K562 (cell line): ENCODE data around the gene CYTH1. TPM values are rescaled to one million over a fixed set of nuclear protein-coding genes. Genes with fewer than 3 reads are reported as not detected.

ENCODE experiments used
- ATAC-seq: fragments of 200-7000 bp; cut with Tn5 transposase; 3 replicates; pipeline ENCODE4 v1.9.1; 2020; ENCODE audit warnings: moderate library complexity
- BruUV-seq: library from RNA; stranded (reverse); fragments of 400-500 nt; replicated peaks from 2 replicates; lab custom pipeline; 2021; lab: Mats Ljungman, UMichigan
- CTCF ChIA-PET: fragments of 300-600 bp; formaldehyde crosslinking; extraction: SDS; loops from one replicate; lab custom pipeline; 2021; ENCODE audit warnings: low intra/inter-chr PET ratio; lab: Yijun Ruan, JAX
- POLR2A ChIA-PET: fragments of 300-600, 350-650 bp; sonication (Branson Sonifier 250); formaldehyde crosslinking; extraction: SDS; loops from one replicate; lab custom pipeline; 2021; ENCODE audit warnings: antibody characterized with exemption, inconsistent platforms; lab: Yijun Ruan, JAX
- DNase-seq, 4 experiments: peaks; one replicate each; pipeline versions ENCODE4 v3.0.0 to v3.0.0-alpha.2; 2011 to 2018; ENCODE audit warnings: low spot score in 3 of 4, mixed read lengths in 3 of 4; ENCODE audit errors: extremely low read depth in 1 of 4
- FAIRE-seq: peaks from 2 replicates; lab custom pipeline; 2011; peaks lifted over from hg19 to GRCh38; lab: Jason Lieb, UNC
- H2AFZ ChIP-seq: 2 replicates; pipeline ENCODE4 v1.6.0; 2011; ENCODE audit warnings: low read depth, low read length, control low read depth, inconsistent platforms
- H3K27ac ChIP-seq: fragments of 200-600 bp; 3 replicates; pipeline ENCODE4 v1.8.0; 2011; ENCODE audit warnings: low read depth, mild to moderate bottlenecking, control low read depth, inconsistent platforms, low read length, moderate library complexity, mixed read lengths; ENCODE audit errors: extremely low read depth
- H3K27me3 ChIP-seq, 2 experiments: fragments of 300-600 bp in 1 of 2; 2 replicates in 1 of 2; 3 replicates in 1 of 2; pipeline versions ENCODE4 v1.6.0 to v1.8.0; 2011; ENCODE audit warnings: inconsistent platforms in 2 of 2, low read length in 2 of 2, mild to moderate bottlenecking in 1 of 2, mixed read lengths in 1 of 2, moderate library complexity in 1 of 2; ENCODE audit not compliant: control insufficient read depth in 2 of 2, insufficient read depth in 2 of 2
- H3K36me3 ChIP-seq: fragments of 300-600 bp; 3 replicates; pipeline ENCODE4 v1.8.0; 2011; ENCODE audit warnings: mild to moderate bottlenecking, low read length, inconsistent platforms; ENCODE audit not compliant: control insufficient read depth, insufficient read depth
- H3K4me1 ChIP-seq, 2 experiments: fragments of 200-600 bp in 1 of 2; replicated peaks in 1 of 2; 2 replicates in 1 of 2; 3 replicates in 1 of 2; pipeline versions ENCODE4 v1.5.1 to v1.8.0; 2011; ENCODE audit warnings: inconsistent platforms in 2 of 2, low read length in 2 of 2, mild to moderate bottlenecking in 1 of 2, mixed read lengths in 1 of 2, moderate library complexity in 1 of 2; ENCODE audit not compliant: control insufficient read depth in 2 of 2, insufficient read depth in 2 of 2
- H3K4me2 ChIP-seq: 2 replicates; pipeline ENCODE4 v1.6.1; 2011; ENCODE audit warnings: low read length, control low read depth, inconsistent platforms, mixed read lengths; ENCODE audit not compliant: insufficient read depth
- H3K4me3 ChIP-seq: fragments of 200-600 bp; sonication (generic), shearing (Covaris generic); 2 replicates; pipeline ENCODE4 v1.5.1; 2016; ENCODE audit warnings: control low read depth, inconsistent platforms
- H3K79me2 ChIP-seq: fragments of 200-600 bp; 3 replicates; pipeline ENCODE4 v1.8.0; 2011; ENCODE audit warnings: low read length, inconsistent platforms; ENCODE audit not compliant: control insufficient read depth, insufficient read depth
- H3K9ac ChIP-seq, 2 experiments: 2 replicates each; pipeline versions ENCODE4 v1.6.0 to v1.6.1; 2011; ENCODE audit warnings: low read depth in 2 of 2, low read length in 2 of 2, control low read depth in 1 of 2, inconsistent platforms in 1 of 2, mild to moderate bottlenecking in 1 of 2, mixed read lengths in 1 of 2; ENCODE audit not compliant: insufficient read depth in 1 of 2
- H3K9me1 ChIP-seq: one replicate; pipeline ENCODE4 v1.6.0; 2011; ENCODE audit warnings: inconsistent platforms, mild to moderate bottlenecking, low read length, moderate library complexity; ENCODE audit not compliant: control insufficient read depth, insufficient read depth
- H3K9me3 ChIP-seq: replicated peaks from 2 replicates; pipeline ENCODE4 v1.5.1; 2011; ENCODE audit warnings: low read depth, low read length, inconsistent platforms; ENCODE audit not compliant: control insufficient read depth, insufficient read depth
- H4K20me1 ChIP-seq: replicated peaks from 2 replicates; pipeline ENCODE4 v1.6.1; 2011; ENCODE audit warnings: low read length, inconsistent platforms, mixed read lengths; ENCODE audit not compliant: control insufficient read depth, insufficient read depth
- BACH1 ChIP-seq: fragments of 200-800 bp; sonication (Bioruptor generic); IDR thresholded peaks from 2 replicates; pipeline ENCODE4 v1.6.1; 2016; ENCODE audit warnings: missing genetic modification characterization, missing compliant biosample characterization
- C11orf30 ChIP-seq: fragments of 450-650 bp; IDR thresholded peaks from 2 replicates; pipeline ENCODE4 v1.6.1; 2016; ENCODE audit warnings: low read depth, mild to moderate bottlenecking
- HMGN3 ChIP-seq: IDR thresholded peaks from 2 replicates; pipeline ENCODE4 v1.6.1; 2011; ENCODE audit warnings: borderline replicate concordance, low read depth, mild to moderate bottlenecking, mixed read lengths, low read length; ENCODE audit not compliant: insufficient read length; ENCODE audit errors: extremely low read depth
- POLR2B ChIP-seq: fragments of 450-650 bp; IDR thresholded peaks from 2 replicates; pipeline ENCODE4 v1.6.1; 2018; ENCODE audit warnings: low read depth; ENCODE audit not compliant: partially characterized antibody
- TBP ChIP-seq: optimal IDR thresholded peaks from 2 replicates; pipeline ENCODE3; 2011; ENCODE audit warnings: low read depth, low read length, improper control_type of control experiment
- TCF3 ChIP-seq: sonication (generic); formaldehyde crosslinking; IDR thresholded peaks from 2 replicates; pipeline ENCODE4 v1.4.0; 2020; ENCODE audit warnings: mild to moderate bottlenecking, missing genetic modification reagents
- ZNF121 ChIP-seq: sonication (generic); formaldehyde crosslinking; conservative IDR thresholded peaks from 2 replicates; pipeline ENCODE4 v1.8.0; 2022; ENCODE audit warnings: missing genetic modification reagents
- WGBS: fragments of 100-300 bp; shearing (Covaris generic); methylation state at CpG from one replicate; pipeline ENCODE4 v1.1.6; 2016; ENCODE audit warnings: low coverage, mixed read lengths; ENCODE audit not compliant: insufficient coverage; ENCODE audit errors: missing lambda C conversion rate; 5-methylcytosine and 5-hydroxymethylcytosine counted together
- in situ Hi-C: fragments of 300-500 bp; cut with MboI; formaldehyde crosslinking; loops from 4 replicates; pipeline ENCODE4 v1.15.0; 2018; ENCODE audit warnings: inconsistent platforms, mixed read lengths
- intact Hi-C: fragments of 100-400 bp; cut with micrococcal nuclease; formaldehyde crosslinking; loops from 2 replicates; pipeline ENCODE4 v1.14.2; 2022
- polyA plus RNA-seq, 8 experiments: library from polyadenylated mRNA; depleted of rRNA in 4 of 8; stranded (reverse) in 5 of 8; unstranded in 3 of 8; fragments of >200 nt; fragmentation: Nextera tagmentation in 2 of 8; fragmentation: Illumina TruSeq in 1 of 8; extraction: Ambion mirVana in 2 of 8; extraction: Trizol in 1 of 8; gene quantifications; 2 replicates each; pipeline versions ENCODE4 v1.2.1 to v1.2.3, GENCODE V29; 2011 to 2014; ENCODE audit warnings: inconsistent platforms in 1 of 8, missing spikeins in 1 of 8
- total RNA-seq, 7 experiments: library from RNA; depleted of rRNA in 6 of 7; stranded (reverse); fragments of >200 nt in 6 of 7; fragmentation: Illumina TruSeq in 2 of 7; extraction: Trizol in 2 of 7; gene quantifications; 2 replicates each; pipeline versions ENCODE4 v1.2.1 to v1.2.3, GENCODE V29; 2011 to 2021; ENCODE audit warnings: low replicate concordance in 1 of 7
- TF ChIP-seq, protein P1 (sequence below): sonication (generic); formaldehyde crosslinking; IDR thresholded peaks from 2 replicates; pipeline ENCODE4 v1.8.1; 2023; ENCODE audit warnings: missing genetic modification reagents, mild to moderate bottlenecking, borderline replicate concordance
- TF ChIP-seq, protein P2 (sequence below): fragments of 450-650 bp; IDR thresholded peaks from 2 replicates; pipeline ENCODE4 v1.6.1; 2014; ENCODE audit warnings: low read depth, mild to moderate bottlenecking, moderate library complexity, borderline replicate concordance

Gene CYTH1
- total and polyA plus RNA-seq, 9 of the 15 experiments (the other 6 are each of a cell fraction or from before 2014, with no cell fraction given): 0.52 to 27.7 (median 16.8) TPM

DNA sequence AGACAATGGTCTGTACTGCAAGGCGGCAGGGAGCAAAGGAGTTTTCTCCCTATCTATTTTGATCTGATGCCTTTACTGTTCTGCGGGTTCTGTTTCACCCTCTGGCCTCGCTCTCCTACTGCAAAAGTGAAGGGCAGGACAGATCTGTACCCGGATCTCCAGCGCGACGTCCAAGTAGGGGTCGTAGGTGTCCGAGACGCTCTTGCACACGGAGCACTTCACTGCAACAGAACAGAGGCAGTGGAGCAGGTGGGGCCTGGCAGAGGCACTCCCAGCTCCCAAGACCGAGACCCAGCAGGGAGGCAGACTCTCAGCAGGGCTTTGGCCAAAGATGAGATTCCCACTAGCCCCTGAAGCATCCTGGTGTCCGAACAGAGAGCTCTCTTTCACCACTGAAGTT is 38.8 kb upstream of the CYTH1 start (continued):
- TF ChIP-seq, protein P1, sequence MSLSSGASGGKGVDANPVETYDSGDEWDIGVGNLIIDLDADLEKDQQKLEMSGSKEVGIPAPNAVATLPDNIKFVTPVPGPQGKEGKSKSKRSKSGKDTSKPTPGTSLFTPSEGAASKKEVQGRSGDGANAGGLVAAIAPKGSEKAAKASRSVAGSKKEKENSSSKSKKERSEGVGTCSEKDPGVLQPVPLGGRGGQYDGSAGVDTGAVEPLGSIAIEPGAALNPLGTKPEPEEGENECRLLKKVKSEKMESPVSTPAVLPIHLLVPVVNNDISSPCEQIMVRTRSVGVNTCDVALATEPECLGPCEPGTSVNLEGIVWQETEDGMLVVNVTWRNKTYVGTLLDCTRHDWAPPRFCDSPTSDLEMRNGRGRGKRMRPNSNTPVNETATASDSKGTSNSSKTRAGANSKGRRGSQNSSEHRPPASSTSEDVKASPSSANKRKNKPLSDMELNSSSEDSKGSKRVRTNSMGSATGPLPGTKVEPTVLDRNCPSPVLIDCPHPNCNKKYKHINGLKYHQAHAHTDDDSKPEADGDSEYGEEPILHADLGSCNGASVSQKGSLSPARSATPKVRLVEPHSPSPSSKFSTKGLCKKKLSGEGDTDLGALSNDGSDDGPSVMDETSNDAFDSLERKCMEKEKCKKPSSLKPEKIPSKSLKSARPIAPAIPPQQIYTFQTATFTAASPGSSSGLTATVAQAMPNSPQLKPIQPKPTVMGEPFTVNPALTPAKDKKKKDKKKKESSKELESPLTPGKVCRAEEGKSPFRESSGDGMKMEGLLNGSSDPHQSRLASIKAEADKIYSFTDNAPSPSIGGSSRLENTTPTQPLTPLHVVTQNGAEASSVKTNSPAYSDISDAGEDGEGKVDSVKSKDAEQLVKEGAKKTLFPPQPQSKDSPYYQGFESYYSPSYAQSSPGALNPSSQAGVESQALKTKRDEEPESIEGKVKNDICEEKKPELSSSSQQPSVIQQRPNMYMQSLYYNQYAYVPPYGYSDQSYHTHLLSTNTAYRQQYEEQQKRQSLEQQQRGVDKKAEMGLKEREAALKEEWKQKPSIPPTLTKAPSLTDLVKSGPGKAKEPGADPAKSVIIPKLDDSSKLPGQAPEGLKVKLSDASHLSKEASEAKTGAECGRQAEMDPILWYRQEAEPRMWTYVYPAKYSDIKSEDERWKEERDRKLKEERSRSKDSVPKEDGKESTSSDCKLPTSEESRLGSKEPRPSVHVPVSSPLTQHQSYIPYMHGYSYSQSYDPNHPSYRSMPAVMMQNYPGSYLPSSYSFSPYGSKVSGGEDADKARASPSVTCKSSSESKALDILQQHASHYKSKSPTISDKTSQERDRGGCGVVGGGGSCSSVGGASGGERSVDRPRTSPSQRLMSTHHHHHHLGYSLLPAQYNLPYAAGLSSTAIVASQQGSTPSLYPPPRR (CRISPR knock-in tag): no peak
- TF ChIP-seq, all 486 proteins: peak for 0

DNA sequence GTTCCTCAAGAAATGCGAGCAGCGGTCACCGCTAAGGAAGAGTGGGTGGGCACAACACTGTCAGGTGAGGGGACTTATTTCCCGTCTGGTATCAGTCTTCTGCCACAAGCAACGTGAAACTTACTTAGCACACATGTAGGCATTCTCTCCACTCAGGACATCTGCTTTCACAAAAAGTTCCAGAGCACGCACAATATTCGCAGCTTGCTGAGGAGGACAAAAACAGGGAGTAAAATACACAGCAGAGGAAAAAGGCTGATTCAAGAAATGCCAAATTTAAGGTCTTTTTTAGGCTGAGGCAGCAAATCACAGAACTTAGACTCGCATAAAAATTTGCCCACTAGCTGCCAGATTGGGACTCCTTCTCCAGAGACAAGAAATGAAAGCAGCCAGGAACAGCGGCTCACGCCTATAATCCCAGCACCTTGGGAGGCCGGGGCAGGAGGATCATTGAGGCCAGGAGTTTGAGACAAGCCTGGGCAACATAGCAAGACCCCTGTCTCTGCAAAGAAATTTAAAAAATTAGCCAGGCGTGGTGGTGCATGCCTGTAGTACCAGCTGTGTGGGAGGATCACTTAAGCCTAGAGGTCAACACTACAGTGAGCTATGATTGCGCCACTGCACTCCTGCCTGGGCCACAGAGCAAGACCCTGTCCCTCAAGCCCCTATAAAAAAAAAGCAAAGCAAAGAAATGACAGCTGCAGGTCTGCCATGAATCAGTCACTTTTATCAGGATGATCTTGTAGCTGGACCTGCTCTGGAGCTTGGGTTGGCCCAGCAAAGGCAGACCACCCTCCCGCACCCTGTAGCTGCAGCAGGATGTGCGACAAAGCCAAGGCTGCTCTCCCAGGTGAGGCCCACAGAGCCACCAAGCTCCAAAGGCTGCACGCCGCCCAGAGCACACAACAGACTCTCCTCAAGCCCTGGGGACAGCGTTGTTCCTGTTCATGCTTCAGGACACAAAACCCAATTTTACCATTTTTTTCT is 38.0 kb upstream of the CYTH1 start:
- in situ Hi-C loops: no loop called here
- TF ChIP-seq TBP (no peak), TCF3 (CRISPR knock-in tag) (no peak), ZNF121 (peak; percentile 62; the same call in 1 of the 2 replicates), POLR2B (no peak), C11orf30 (peak; percentile 11; the same call in 1 of the 2 replicates), HMGN3 (no peak), BACH1 (tag) (no peak)
- TF ChIP-seq, protein P2, sequence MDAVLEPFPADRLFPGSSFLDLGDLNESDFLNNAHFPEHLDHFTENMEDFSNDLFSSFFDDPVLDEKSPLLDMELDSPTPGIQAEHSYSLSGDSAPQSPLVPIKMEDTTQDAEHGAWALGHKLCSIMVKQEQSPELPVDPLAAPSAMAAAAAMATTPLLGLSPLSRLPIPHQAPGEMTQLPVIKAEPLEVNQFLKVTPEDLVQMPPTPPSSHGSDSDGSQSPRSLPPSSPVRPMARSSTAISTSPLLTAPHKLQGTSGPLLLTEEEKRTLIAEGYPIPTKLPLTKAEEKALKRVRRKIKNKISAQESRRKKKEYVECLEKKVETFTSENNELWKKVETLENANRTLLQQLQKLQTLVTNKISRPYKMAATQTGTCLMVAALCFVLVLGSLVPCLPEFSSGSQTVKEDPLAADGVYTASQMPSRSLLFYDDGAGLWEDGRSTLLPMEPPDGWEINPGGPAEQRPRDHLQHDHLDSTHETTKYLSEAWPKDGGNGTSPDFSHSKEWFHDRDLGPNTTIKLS: no peak

More for the DNA sequence above, 38.0 kb upstream of the CYTH1 start:
- peaks cover 4 to 5% of the 10 kb centered on the region in 2 experiments; a peak in 4 of 5 replicates for H3K4me1 ChIP-seq
- no peak overlapping the region for H3K4me2 ChIP-seq
- H4K20me1 ChIP-seq: peaks cover 12% of the 10 kb centered on the region; the same call in 1 of the 2 replicates
- no peak for ATAC-seq
- 92% methylated on average over 17 of the region's 18 CpGs for WGBS
- no peak for FAIRE-seq
- peaks cover 92% of the 10 kb centered on the region for H3K36me3 ChIP-seq
- no peaks in the 10 kb centered on the region for H3K27me3 ChIP-seq
- BruUV-seq: no TSS peak
- H3K9ac ChIP-seq: no peak overlapping the region
- ChIA-PET CTCF (no interaction called here), POLR2A (interaction anchor here (0.7 to 1.2 kb wide), 4 partner anchors 13 to 35 kb away, joined by 3 to 4 read pairs (median 4); no protein-coding TSS in a partner anchor)
- no peak overlapping the region for H3K4me3 ChIP-seq
- no peak overlapping the region for H2AFZ ChIP-seq
- no peak overlapping the region for H3K27ac ChIP-seq
- peaks cover 7% of the 10 kb centered on the region; the same call in 1 of the 3 replicates for H3K79me2 ChIP-seq
- intact Hi-C loops: no loop called here
- DNase-seq: no peak
- no peaks in the 10 kb centered on the region for H3K9me3 ChIP-seq
- H3K9me1 ChIP-seq: no peaks in the 10 kb centered on the region
